ENCODE data around the gene RGS12.
A peak's percentile ranks its signal among the peaks of the same experiment; 100 is the strongest.

RGS12 gene

DNA sequence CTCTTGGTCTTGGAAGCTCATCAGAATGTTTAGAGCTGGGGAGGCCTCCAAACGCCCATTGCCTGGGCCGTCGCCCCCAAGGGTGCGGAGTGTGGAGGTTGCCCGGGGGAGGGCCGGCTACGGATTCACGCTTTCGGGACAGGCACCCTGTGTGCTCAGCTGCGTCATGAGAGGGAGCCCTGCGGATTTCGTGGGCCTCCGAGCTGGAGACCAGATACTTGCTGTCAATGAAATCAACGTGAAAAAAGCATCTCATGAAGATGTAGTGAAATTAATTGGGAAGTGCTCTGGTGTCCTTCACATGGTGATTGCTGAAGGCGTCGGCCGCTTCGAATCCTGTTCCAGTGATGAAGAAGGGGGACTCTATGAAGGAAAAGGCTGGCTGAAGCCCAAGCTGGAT lies 23.3 kb downstream of the RGS12 start:
- DNase-seq, result peak in 1 of 2 donors; percentile 15
- Histone ChIP-seq H3K36me3 (peaks cover 25 to 35% (median 29%) of the 10 kb centered on the region in 3 donors), H3K27me3 (no peaks in the 10 kb centered on the region), H3K4me3 (no peak overlapping the region), H3K9me3 (no peaks in the 10 kb centered on the region), H3K4me1 (no peaks in the 10 kb centered on the region), H3K27ac (no peak overlapping the region)
- intact Hi-C loops (cut with DNase I; ENCODE audit: low total_unique reads), result no loop called here
- TF ChIP-seq, protein P1, sequence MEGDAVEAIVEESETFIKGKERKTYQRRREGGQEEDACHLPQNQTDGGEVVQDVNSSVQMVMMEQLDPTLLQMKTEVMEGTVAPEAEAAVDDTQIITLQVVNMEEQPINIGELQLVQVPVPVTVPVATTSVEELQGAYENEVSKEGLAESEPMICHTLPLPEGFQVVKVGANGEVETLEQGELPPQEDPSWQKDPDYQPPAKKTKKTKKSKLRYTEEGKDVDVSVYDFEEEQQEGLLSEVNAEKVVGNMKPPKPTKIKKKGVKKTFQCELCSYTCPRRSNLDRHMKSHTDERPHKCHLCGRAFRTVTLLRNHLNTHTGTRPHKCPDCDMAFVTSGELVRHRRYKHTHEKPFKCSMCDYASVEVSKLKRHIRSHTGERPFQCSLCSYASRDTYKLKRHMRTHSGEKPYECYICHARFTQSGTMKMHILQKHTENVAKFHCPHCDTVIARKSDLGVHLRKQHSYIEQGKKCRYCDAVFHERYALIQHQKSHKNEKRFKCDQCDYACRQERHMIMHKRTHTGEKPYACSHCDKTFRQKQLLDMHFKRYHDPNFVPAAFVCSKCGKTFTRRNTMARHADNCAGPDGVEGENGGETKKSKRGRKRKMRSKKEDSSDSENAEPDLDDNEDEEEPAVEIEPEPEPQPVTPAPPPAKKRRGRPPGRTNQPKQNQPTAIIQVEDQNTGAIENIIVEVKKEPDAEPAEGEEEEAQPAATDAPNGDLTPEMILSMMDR (IDR thresholded peaks at IDR 0.05), result no peak

DNA sequence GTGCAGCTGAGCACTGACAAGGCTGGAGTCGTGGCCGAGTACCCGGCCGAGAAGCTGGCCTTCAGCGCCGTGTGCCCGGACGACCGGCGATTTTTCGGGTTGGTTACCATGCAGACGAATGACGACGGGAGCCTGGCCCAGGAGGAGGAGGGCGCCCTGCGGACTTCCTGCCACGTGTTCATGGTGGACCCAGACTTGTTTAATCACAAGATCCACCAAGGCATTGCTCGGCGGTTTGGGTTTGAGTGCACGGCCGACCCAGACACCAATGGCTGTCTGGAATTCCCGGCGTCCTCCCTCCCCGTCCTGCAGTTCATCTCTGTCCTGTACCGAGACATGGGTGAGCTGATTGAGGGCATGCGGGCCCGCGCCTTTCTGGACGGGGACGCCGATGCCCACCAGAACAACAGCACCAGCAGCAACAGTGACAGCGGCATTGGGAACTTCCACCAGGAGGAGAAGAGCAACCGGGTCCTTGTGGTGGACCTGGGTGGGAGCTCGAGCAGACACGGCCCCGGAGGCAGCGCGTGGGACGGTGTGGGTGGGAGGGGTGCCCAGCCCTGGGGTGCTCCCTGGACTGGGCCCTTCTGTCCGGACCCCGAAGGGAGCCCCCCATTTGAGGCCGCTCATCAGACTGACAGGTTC lies 24.3 kb downstream of the RGS12 start:
- no peaks in the 10 kb centered on the region for H3K9me3 ChIP-seq
- no peak overlapping the region for H3K27ac ChIP-seq
- TF ChIP-seq, protein P1 (IDR thresholded peaks at IDR 0.05), result no peak
- peak in 1 of 2 donors; percentile 56 for DNase-seq
- no peaks in the 10 kb centered on the region for H3K27me3 ChIP-seq
- intact Hi-C loops (cut with DNase I; ENCODE audit: low total_unique reads), result no loop called here
- H3K4me3 ChIP-seq, result no peak overlapping the region
- no peaks in the 10 kb centered on the region for H3K4me1 ChIP-seq
- peaks cover 25 to 35% (median 29%) of the 10 kb centered on the region in 3 donors for H3K36me3 ChIP-seq

DNA sequence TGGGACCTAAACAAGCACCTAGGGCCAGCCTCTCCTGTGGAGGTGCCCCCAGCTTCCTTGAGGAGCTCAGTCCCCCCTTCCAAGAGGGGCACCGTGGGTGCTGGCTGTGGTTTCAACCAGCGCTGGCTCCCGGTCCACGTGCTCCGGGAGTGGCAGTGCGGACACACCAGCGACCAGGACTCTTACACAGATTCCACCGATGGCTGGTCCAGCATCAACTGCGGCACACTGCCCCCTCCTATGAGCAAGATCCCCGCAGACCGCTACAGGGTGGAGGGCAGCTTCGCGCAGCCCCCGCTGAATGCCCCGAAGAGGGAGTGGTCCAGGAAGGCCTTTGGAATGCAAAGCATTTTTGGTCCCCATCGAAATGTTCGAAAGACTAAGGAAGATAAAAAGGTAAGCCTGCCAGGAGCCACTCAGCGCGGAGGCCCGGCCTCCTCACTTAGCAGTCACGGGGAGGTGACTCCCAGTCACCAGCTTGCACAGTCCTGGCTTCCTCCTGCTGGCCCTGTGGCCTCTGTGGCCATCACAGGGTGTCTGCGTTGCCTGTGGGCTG lies 24.9 kb downstream of the RGS12 start:
- Histone ChIP-seq H3K9me3 (no peaks in the 10 kb centered on the region), H3K4me1 (no peaks in the 10 kb centered on the region), H3K36me3 (peaks cover 25 to 36% (median 29%) of the 10 kb centered on the region in 3 donors), H3K27ac (no peak overlapping the region), H3K4me3 (no peak overlapping the region), H3K27me3 (no peaks in the 10 kb centered on the region)
- TF ChIP-seq, protein P1 (IDR thresholded peaks at IDR 0.05), result no peak
- intact Hi-C loops (cut with DNase I; ENCODE audit: low total_unique reads), result no loop called here
- peak in 1 of 2 donors; percentile 49 for DNase-seq

DNA sequence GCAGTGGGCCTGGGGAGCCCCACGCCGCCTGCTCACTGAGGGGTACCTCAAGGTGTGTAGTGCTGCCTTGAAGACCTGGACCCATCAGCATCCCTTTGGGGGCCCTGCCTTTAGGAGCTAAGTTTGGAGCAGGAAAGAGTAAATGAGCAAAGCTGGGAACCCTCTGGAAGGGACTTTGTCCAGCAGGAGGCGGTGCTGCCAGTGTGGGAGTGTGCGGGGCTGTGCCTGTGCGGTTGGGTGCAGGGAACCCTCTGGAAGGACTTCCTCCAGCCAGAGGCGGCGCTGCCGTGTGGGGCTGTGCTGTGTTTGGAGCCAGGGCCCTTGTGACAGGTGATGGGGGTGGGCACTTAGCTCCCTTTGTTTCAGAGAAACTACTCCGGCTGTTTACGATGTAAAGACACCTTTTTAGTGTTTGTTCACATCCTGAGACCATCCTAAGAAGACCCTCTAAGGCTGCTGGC lies 25.8 kb downstream of the RGS12 start:
- Histone ChIP-seq H3K9me3 (no peaks in the 10 kb centered on the region), H3K4me1 (no peaks in the 10 kb centered on the region), H3K4me3 (no peak overlapping the region), H3K27me3 (no peaks in the 10 kb centered on the region), H3K36me3 (peaks cover 25 to 42% (median 29%) of the 10 kb centered on the region in 3 donors), H3K27ac (no peak overlapping the region)
- intact Hi-C loops (cut with DNase I; ENCODE audit: low total_unique reads), result no loop called here
- DNase-seq, result peak in 1 of 2 donors; percentile 53
- TF ChIP-seq, protein P1 (IDR thresholded peaks at IDR 0.05), result no peak

DNA sequence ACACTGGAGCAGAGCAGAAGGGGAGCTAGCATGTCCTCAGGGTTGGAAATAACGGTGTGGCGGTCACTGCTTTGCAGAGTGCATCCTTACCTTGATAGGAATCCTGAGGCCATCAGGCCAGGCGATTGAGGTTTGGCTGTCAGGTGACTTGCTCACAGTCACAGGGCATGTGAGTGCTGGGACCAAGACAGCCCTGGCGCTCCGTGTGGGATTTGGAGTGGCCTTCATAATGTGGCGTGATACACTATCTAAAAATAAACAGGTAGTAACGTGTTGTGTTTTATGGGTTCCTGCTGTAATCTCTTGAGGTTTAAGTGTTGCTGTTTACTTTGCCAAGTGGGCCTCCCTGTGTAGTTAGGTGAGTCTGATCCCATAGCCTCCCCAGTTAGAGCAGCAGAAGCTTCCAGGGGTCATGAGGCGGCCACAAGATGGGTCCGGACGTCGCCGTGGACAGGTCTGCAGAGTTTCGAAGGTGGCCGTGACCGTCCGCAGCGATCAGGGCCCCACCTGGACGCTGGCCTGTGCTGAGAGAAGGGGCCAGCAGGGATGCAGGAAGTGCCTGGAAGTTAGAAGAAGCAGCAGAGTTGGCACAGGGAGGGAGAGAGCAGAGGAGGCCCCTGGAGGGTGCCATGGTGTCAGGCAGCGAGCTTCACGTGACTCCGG lies 27.7 kb downstream of the RGS12 start:
- Histone ChIP-seq H3K9me3 (no peaks in the 10 kb centered on the region), H3K36me3 (peaks cover 25 to 39% (median 25%) of the 10 kb centered on the region in 3 donors), H3K27me3 (no peaks in the 10 kb centered on the region), H3K4me3 (no peak overlapping the region), H3K27ac (no peak overlapping the region), H3K4me1 (no peaks in the 10 kb centered on the region)
- intact Hi-C loops (cut with DNase I; ENCODE audit: low total_unique reads), result loop anchor here (10.0 kb wide), 1 partner anchor 474 kb away; no protein-coding TSS in a partner anchor
- TF ChIP-seq, protein P1 (IDR thresholded peaks at IDR 0.05), result no peak
- peak in 1 of 2 donors; percentile 48 for DNase-seq

Measured in tibial artery (tissue), 4 donors.